PC-3 (cell line): ENCODE measurements around the gene UBR4.

ENCODE experiments used
- CTCF ChIP-seq: fragments of 300-600 bp; sonication (generic); conservative IDR thresholded peaks from 2 replicates; pipeline ENCODE4 v1.5.1; 2017; ENCODE audit warnings: antibody characterized with exemption, low read depth, mild to moderate bottlenecking, low read length
- EZH2 ChIP-seq: fragments of 300-600 bp; sonication (generic); IDR thresholded peaks from one replicate; pipeline ENCODE4 v1.6.1; 2017; ENCODE audit warnings: antibody characterized with exemption, mild to moderate bottlenecking, low read length; ENCODE audit not compliant: unreplicated experiment
- EZH2phosphoT487 ChIP-seq: fragments of 300-600 bp; sonication (generic); IDR thresholded peaks from 2 replicates; pipeline ENCODE4 v1.6.1; 2018; ENCODE audit warnings: mild to moderate bottlenecking, antibody characterized with exemption, low read length, borderline replicate concordance

- no peak for TF ChIP-seq EZH2
- no peak for TF ChIP-seq CTCF
- no peak for TF ChIP-seq EZH2phosphoT487
Observed at GRCh38 chr1:19061798-19062197, 148.3 kb downstream of the UBR4 start.
